ENCODE results near the gene DYNC2I2. TPM values are rescaled to one million over a fixed set of nuclear protein-coding genes. Genes with fewer than 3 reads are reported as not detected.

The DYNC2I2 gene
- total RNA-seq, 2 experiments from 2014 or later: 55.5 to 97.6 TPM

Other genes with a start within 250 kb of the DYNC2I2 start
- gene CERCAM, start 236.0 kb downstream of the DYNC2I2 start, total RNA-seq (2014; rRNA removed; shearing (Covaris generic)): 3.0 and 3.5 TPM in 2 replicates
- gene CERCAM, start 236.0 kb downstream of the DYNC2I2 start, total RNA-seq (2022): 2.7 and 3.1 TPM in 2 replicates
- 84.4 and 94.3 TPM in 2 replicates for gene ODF2, start 200.8 kb downstream of the DYNC2I2 start, total RNA-seq (2014; rRNA removed; shearing (Covaris generic))
- 93.1 and 94.1 TPM in 2 replicates for gene ODF2, start 200.8 kb downstream of the DYNC2I2 start, total RNA-seq (2022)
- gene GLE1, start 152.1 kb downstream of the DYNC2I2 start, total RNA-seq (2014; rRNA removed; shearing (Covaris generic)): 30.8 and 34.8 TPM in 2 replicates
- 43.4 and 45.2 TPM in 2 replicates for gene GLE1, start 152.1 kb downstream of the DYNC2I2 start, total RNA-seq (2022)
- 259 and 272 TPM in 2 replicates for gene SPTAN1, start 104.3 kb downstream of the DYNC2I2 start, total RNA-seq (2014; rRNA removed; shearing (Covaris generic))
- 239 and 283 TPM in 2 replicates for gene SPTAN1, start 104.3 kb downstream of the DYNC2I2 start, total RNA-seq (2022)
- 598 and 1,041 TPM in 2 replicates for gene SET, start 32.4 kb upstream of the DYNC2I2 start, total RNA-seq (2014; rRNA removed; shearing (Covaris generic))
- gene SET, start 32.4 kb upstream of the DYNC2I2 start, total RNA-seq (2022): 686 and 701 TPM in 2 replicates
- 0.88 and 1.5 TPM in 2 replicates for gene PKN3, start 45.7 kb upstream of the DYNC2I2 start, total RNA-seq (2014; rRNA removed; shearing (Covaris generic))
- gene PKN3, start 45.7 kb upstream of the DYNC2I2 start, total RNA-seq (2022): 3.3 and 4.6 TPM in 2 replicates
- gene ZDHHC12, start 67.3 kb upstream of the DYNC2I2 start, total RNA-seq (2014; rRNA removed; shearing (Covaris generic)): 29.0 and 56.8 TPM in 2 replicates
- gene ZDHHC12, start 67.3 kb upstream of the DYNC2I2 start, total RNA-seq (2022): 37.0 and 40.0 TPM in 2 replicates
- 6.9 and 11.0 TPM in 2 replicates for gene ZER1, start 115.1 kb upstream of the DYNC2I2 start, total RNA-seq (2014; rRNA removed; shearing (Covaris generic))
- 15.1 and 20.0 TPM in 2 replicates for gene ZER1, start 115.1 kb upstream of the DYNC2I2 start, total RNA-seq (2022)
- 14.9 and 18.7 TPM in 2 replicates for gene TBC1D13, start 130.4 kb upstream of the DYNC2I2 start, total RNA-seq (2014; rRNA removed; shearing (Covaris generic))
- gene TBC1D13, start 130.4 kb upstream of the DYNC2I2 start, total RNA-seq (2022): 18.9 and 24.7 TPM in 2 replicates
- 31.9 and 35.2 TPM in 2 replicates for gene ENDOG, start 161.7 kb upstream of the DYNC2I2 start, total RNA-seq (2014; rRNA removed; shearing (Covaris generic))
- 24.8 and 29.4 TPM in 2 replicates for gene ENDOG, start 161.7 kb upstream of the DYNC2I2 start, total RNA-seq (2022)
- gene SPOUT1, start 172.9 kb upstream of the DYNC2I2 start, total RNA-seq (2014; rRNA removed; shearing (Covaris generic)): 38.9 and 51.2 TPM in 2 replicates
- 47.8 and 52.5 TPM in 2 replicates for gene SPOUT1, start 172.9 kb upstream of the DYNC2I2 start, total RNA-seq (2022)
- 38.2 and 44.7 TPM in 2 replicates for gene KYAT1, start 225.1 kb upstream of the DYNC2I2 start, total RNA-seq (2014; rRNA removed; shearing (Covaris generic))
- gene KYAT1, start 225.1 kb upstream of the DYNC2I2 start, total RNA-seq (2022): 28.3 and 34.5 TPM in 2 replicates
- 20.0 and 26.9 TPM in 2 replicates for gene LRRC8A, start 225.3 kb upstream of the DYNC2I2 start, total RNA-seq (2014; rRNA removed; shearing (Covaris generic))
- gene LRRC8A, start 225.3 kb upstream of the DYNC2I2 start, total RNA-seq (2022): 21.0 and 22.9 TPM in 2 replicates

Data from OCI-LY7 (cell line).